K562 (cell line): Measurements from ENCODE around the gene SLC16A6. TPM values are rescaled to one million over a fixed set of nuclear protein-coding genes. Genes with fewer than 3 reads are reported as not detected.
A peak's percentile ranks its signal among the peaks of the same experiment; 100 is the strongest.

Source experiments
- ATAC-seq: fragments of 200-7000 bp; cut with Tn5 transposase; 3 replicates; pipeline ENCODE4 v1.9.1; 2020; ENCODE audit warnings: moderate library complexity
- BruUV-seq: library from RNA; stranded (reverse); fragments of 400-500 nt; replicated peaks from 2 replicates; lab custom pipeline; 2021; lab: Mats Ljungman, UMichigan
- CTCF ChIA-PET: fragments of 300-600 bp; formaldehyde crosslinking; extraction: SDS; loops from one replicate; lab custom pipeline; 2021; ENCODE audit warnings: low intra/inter-chr PET ratio; lab: Yijun Ruan, JAX
- POLR2A ChIA-PET: fragments of 300-600, 350-650 bp; sonication (Branson Sonifier 250); formaldehyde crosslinking; extraction: SDS; loops from one replicate; lab custom pipeline; 2021; ENCODE audit warnings: antibody characterized with exemption, inconsistent platforms; lab: Yijun Ruan, JAX
- DNase-seq, 4 experiments: peaks; one replicate each; pipeline versions ENCODE4 v3.0.0 to v3.0.0-alpha.2; 2011 to 2018; ENCODE audit warnings: low spot score in 3 of 4, mixed read lengths in 3 of 4; ENCODE audit errors: extremely low read depth in 1 of 4
- FAIRE-seq: peaks from 2 replicates; lab custom pipeline; 2011; peaks lifted over from hg19 to GRCh38; lab: Jason Lieb, UNC
- H2AFZ ChIP-seq: 2 replicates; pipeline ENCODE4 v1.6.0; 2011; ENCODE audit warnings: low read depth, low read length, control low read depth, inconsistent platforms
- H3K27ac ChIP-seq: fragments of 200-600 bp; 3 replicates; pipeline ENCODE4 v1.8.0; 2011; ENCODE audit warnings: low read depth, mild to moderate bottlenecking, control low read depth, inconsistent platforms, low read length, moderate library complexity, mixed read lengths; ENCODE audit errors: extremely low read depth
- H3K27me3 ChIP-seq, 2 experiments: fragments of 300-600 bp in 1 of 2; 2 replicates in 1 of 2; 3 replicates in 1 of 2; pipeline versions ENCODE4 v1.6.0 to v1.8.0; 2011; ENCODE audit warnings: inconsistent platforms in 2 of 2, low read length in 2 of 2, mild to moderate bottlenecking in 1 of 2, mixed read lengths in 1 of 2, moderate library complexity in 1 of 2; ENCODE audit not compliant: control insufficient read depth in 2 of 2, insufficient read depth in 2 of 2
- H3K36me3 ChIP-seq: fragments of 300-600 bp; 3 replicates; pipeline ENCODE4 v1.8.0; 2011; ENCODE audit warnings: mild to moderate bottlenecking, low read length, inconsistent platforms; ENCODE audit not compliant: control insufficient read depth, insufficient read depth
- H3K4me1 ChIP-seq, 2 experiments: fragments of 200-600 bp in 1 of 2; replicated peaks in 1 of 2; 2 replicates in 1 of 2; 3 replicates in 1 of 2; pipeline versions ENCODE4 v1.5.1 to v1.8.0; 2011; ENCODE audit warnings: inconsistent platforms in 2 of 2, low read length in 2 of 2, mild to moderate bottlenecking in 1 of 2, mixed read lengths in 1 of 2, moderate library complexity in 1 of 2; ENCODE audit not compliant: control insufficient read depth in 2 of 2, insufficient read depth in 2 of 2
- H3K4me2 ChIP-seq: 2 replicates; pipeline ENCODE4 v1.6.1; 2011; ENCODE audit warnings: low read length, control low read depth, inconsistent platforms, mixed read lengths; ENCODE audit not compliant: insufficient read depth
- H3K4me3 ChIP-seq: fragments of 200-600 bp; sonication (generic), shearing (Covaris generic); 2 replicates; pipeline ENCODE4 v1.5.1; 2016; ENCODE audit warnings: control low read depth, inconsistent platforms
- H3K79me2 ChIP-seq: fragments of 200-600 bp; 3 replicates; pipeline ENCODE4 v1.8.0; 2011; ENCODE audit warnings: low read length, inconsistent platforms; ENCODE audit not compliant: control insufficient read depth, insufficient read depth
- H3K9ac ChIP-seq, 2 experiments: 2 replicates each; pipeline versions ENCODE4 v1.6.0 to v1.6.1; 2011; ENCODE audit warnings: low read depth in 2 of 2, low read length in 2 of 2, control low read depth in 1 of 2, inconsistent platforms in 1 of 2, mild to moderate bottlenecking in 1 of 2, mixed read lengths in 1 of 2; ENCODE audit not compliant: insufficient read depth in 1 of 2
- H3K9me1 ChIP-seq: one replicate; pipeline ENCODE4 v1.6.0; 2011; ENCODE audit warnings: inconsistent platforms, mild to moderate bottlenecking, low read length, moderate library complexity; ENCODE audit not compliant: control insufficient read depth, insufficient read depth
- H3K9me3 ChIP-seq: replicated peaks from 2 replicates; pipeline ENCODE4 v1.5.1; 2011; ENCODE audit warnings: low read depth, low read length, inconsistent platforms; ENCODE audit not compliant: control insufficient read depth, insufficient read depth
- H4K20me1 ChIP-seq: replicated peaks from 2 replicates; pipeline ENCODE4 v1.6.1; 2011; ENCODE audit warnings: low read length, inconsistent platforms, mixed read lengths; ENCODE audit not compliant: control insufficient read depth, insufficient read depth
- CEBPB ChIP-seq: fragments of 450-650 bp; IDR thresholded peaks from 2 replicates; pipeline ENCODE4 v1.6.1; 2016; ENCODE audit warnings: missing genetic modification characterization, missing compliant biosample characterization
- CTCF ChIP-seq, 3 experiments: IDR thresholded peaks in 2 of 3; conservative IDR thresholded peaks in 1 of 3; 2 replicates each; pipeline ENCODE4 v1.5.1; 2011 to 2012; ENCODE audit warnings: low read length in 3 of 3, mild to moderate bottlenecking in 3 of 3, control low read depth in 2 of 3, improper control_type of control experiment in 1 of 3, inconsistent platforms in 1 of 3, low read depth in 1 of 3, mixed read lengths in 1 of 3, moderate library complexity in 1 of 3; ENCODE audit not compliant: insufficient read depth in 2 of 3
- RBM25 ChIP-seq: fragments of 200-400 bp; formaldehyde crosslinking; IDR thresholded peaks from 2 replicates; pipeline ENCODE4 v1.6.1; 2018; ENCODE audit warnings: low read length, low read depth, moderate library complexity; ENCODE audit not compliant: severe bottlenecking
- SRSF7 ChIP-seq: fragments of 200-400 bp; formaldehyde crosslinking; optimal IDR thresholded peaks from 2 replicates; pipeline ENCODE3; 2017; ENCODE audit warnings: mild to moderate bottlenecking, low read depth, low read length
- ZC3H4 ChIP-seq: sonication (generic); formaldehyde crosslinking; IDR thresholded peaks from 2 replicates; pipeline ENCODE4 v1.9.0; 2021; ENCODE audit warnings: missing genetic modification reagents, borderline replicate concordance
- WGBS: fragments of 100-300 bp; shearing (Covaris generic); methylation state at CpG from one replicate; pipeline ENCODE4 v1.1.6; 2016; ENCODE audit warnings: low coverage, mixed read lengths; ENCODE audit not compliant: insufficient coverage; ENCODE audit errors: missing lambda C conversion rate; 5-methylcytosine and 5-hydroxymethylcytosine counted together
- in situ Hi-C: fragments of 300-500 bp; cut with MboI; formaldehyde crosslinking; loops from 4 replicates; pipeline ENCODE4 v1.15.0; 2018; ENCODE audit warnings: inconsistent platforms, mixed read lengths
- intact Hi-C: fragments of 100-400 bp; cut with micrococcal nuclease; formaldehyde crosslinking; loops from 2 replicates; pipeline ENCODE4 v1.14.2; 2022
- polyA plus RNA-seq, 8 experiments: library from polyadenylated mRNA; depleted of rRNA in 4 of 8; stranded (reverse) in 5 of 8; unstranded in 3 of 8; fragments of >200 nt; fragmentation: Nextera tagmentation in 2 of 8; fragmentation: Illumina TruSeq in 1 of 8; extraction: Ambion mirVana in 2 of 8; extraction: Trizol in 1 of 8; gene quantifications; 2 replicates each; pipeline versions ENCODE4 v1.2.1 to v1.2.3, GENCODE V29; 2011 to 2014; ENCODE audit warnings: inconsistent platforms in 1 of 8, missing spikeins in 1 of 8
- total RNA-seq, 7 experiments: library from RNA; depleted of rRNA in 6 of 7; stranded (reverse); fragments of >200 nt in 6 of 7; fragmentation: Illumina TruSeq in 2 of 7; extraction: Trizol in 2 of 7; gene quantifications; 2 replicates each; pipeline versions ENCODE4 v1.2.1 to v1.2.3, GENCODE V29; 2011 to 2021; ENCODE audit warnings: low replicate concordance in 1 of 7

The SLC16A6 gene
- total and polyA plus RNA-seq, 9 of the 15 experiments (the other 6 are each of a cell fraction or from before 2014, with no cell fraction given) = 0.05 to 0.31 (median 0.15) TPM

GRCh38 chr17:68327823-68328557, 37.1 kb upstream of the SLC16A6 start:
- TF ChIP-seq CEBPB (tag) (no peak), CTCF (IDR thresholded peaks at IDR 0.05 in 2 of 3, conservative IDR thresholded peaks at IDR 0.05 in 1 of 3; ENCODE audit: insufficient read depth in 2 of 3, low read depth in 1 of 3, low read length in 3 of 3) (0 out of 6 replicates have a peak, but pooled peaks of 2 of the 3 experiments have one; percentile 17), RBM25 (peak; percentile 18), ZC3H4 (CRISPR knock-in tag) (no peak), SRSF7 (no peak)
- no peaks in the 10 kb centered on the region for H4K20me1 ChIP-seq
- no peak overlapping the region for H3K4me2 ChIP-seq
- DNase-seq (no peak), ATAC-seq (no peak), FAIRE-seq (no peak)
- H3K9me3 ChIP-seq = no peaks in the 10 kb centered on the region; the same call in 1 of the 2 replicates
- H3K4me1 ChIP-seq = no peaks in the 10 kb centered on the region
- H3K36me3 ChIP-seq = no peaks in the 10 kb centered on the region
- WGBS = 3% methylated on average over 8 of the region's 8 CpGs
- intact Hi-C loops (no loop called here), in situ Hi-C loops (no loop called here)
- H3K27ac ChIP-seq = no peak overlapping the region
- no peak overlapping the region for H3K9ac ChIP-seq
- CTCF ChIA-PET = no interaction called here
- H3K9me1 ChIP-seq = no peaks in the 10 kb centered on the region
- H3K27me3 ChIP-seq = peaks cover 0 to 34% of the 10 kb centered on the region in 2 experiments; a peak in 3 of 5 replicates
- no peak overlapping the region for H3K4me3 ChIP-seq
- BruUV-seq = no TSS peak
- POLR2A ChIA-PET = interaction anchor here (1.0 kb wide), 1 partner anchor 77 kb away, joined by 3 read pairs; no protein-coding TSS in a partner anchor
- H3K79me2 ChIP-seq = no peaks in the 10 kb centered on the region
- H2AFZ ChIP-seq = no peak overlapping the region
